K562 (cell line): ENCODE measurements around the gene CCT3. TPM values are rescaled to one million over a fixed set of nuclear protein-coding genes. Genes with fewer than 3 reads are reported as not detected.
A peak's percentile ranks its signal among the peaks of the same experiment; 100 is the strongest.

ENCODE experiments used
- ATAC-seq: fragments of 200-7000 bp; cut with Tn5 transposase; 3 replicates; pipeline ENCODE4 v1.9.1; 2020; ENCODE audit warnings: moderate library complexity
- BruUV-seq: library from RNA; stranded (reverse); fragments of 400-500 nt; replicated peaks from 2 replicates; lab custom pipeline; 2021; lab: Mats Ljungman, UMichigan
- CTCF ChIA-PET: fragments of 300-600 bp; formaldehyde crosslinking; extraction: SDS; loops from one replicate; lab custom pipeline; 2021; ENCODE audit warnings: low intra/inter-chr PET ratio; lab: Yijun Ruan, JAX
- POLR2A ChIA-PET: fragments of 300-600, 350-650 bp; sonication (Branson Sonifier 250); formaldehyde crosslinking; extraction: SDS; loops from one replicate; lab custom pipeline; 2021; ENCODE audit warnings: antibody characterized with exemption, inconsistent platforms; lab: Yijun Ruan, JAX
- DNase-seq, 4 experiments: peaks; one replicate each; pipeline versions ENCODE4 v3.0.0 to v3.0.0-alpha.2; 2011 to 2018; ENCODE audit warnings: low spot score in 3 of 4, mixed read lengths in 3 of 4; ENCODE audit errors: extremely low read depth in 1 of 4
- FAIRE-seq: peaks from 2 replicates; lab custom pipeline; 2011; peaks lifted over from hg19 to GRCh38; lab: Jason Lieb, UNC
- H2AFZ ChIP-seq: 2 replicates; pipeline ENCODE4 v1.6.0; 2011; ENCODE audit warnings: low read depth, low read length, control low read depth, inconsistent platforms
- H3K27ac ChIP-seq: fragments of 200-600 bp; 3 replicates; pipeline ENCODE4 v1.8.0; 2011; ENCODE audit warnings: low read depth, mild to moderate bottlenecking, control low read depth, inconsistent platforms, low read length, moderate library complexity, mixed read lengths; ENCODE audit errors: extremely low read depth
- H3K27me3 ChIP-seq, 2 experiments: fragments of 300-600 bp in 1 of 2; 2 replicates in 1 of 2; 3 replicates in 1 of 2; pipeline versions ENCODE4 v1.6.0 to v1.8.0; 2011; ENCODE audit warnings: inconsistent platforms in 2 of 2, low read length in 2 of 2, mild to moderate bottlenecking in 1 of 2, mixed read lengths in 1 of 2, moderate library complexity in 1 of 2; ENCODE audit not compliant: control insufficient read depth in 2 of 2, insufficient read depth in 2 of 2
- H3K36me3 ChIP-seq: fragments of 300-600 bp; 3 replicates; pipeline ENCODE4 v1.8.0; 2011; ENCODE audit warnings: mild to moderate bottlenecking, low read length, inconsistent platforms; ENCODE audit not compliant: control insufficient read depth, insufficient read depth
- H3K4me1 ChIP-seq, 2 experiments: fragments of 200-600 bp in 1 of 2; replicated peaks in 1 of 2; 2 replicates in 1 of 2; 3 replicates in 1 of 2; pipeline versions ENCODE4 v1.5.1 to v1.8.0; 2011; ENCODE audit warnings: inconsistent platforms in 2 of 2, low read length in 2 of 2, mild to moderate bottlenecking in 1 of 2, mixed read lengths in 1 of 2, moderate library complexity in 1 of 2; ENCODE audit not compliant: control insufficient read depth in 2 of 2, insufficient read depth in 2 of 2
- H3K4me2 ChIP-seq: 2 replicates; pipeline ENCODE4 v1.6.1; 2011; ENCODE audit warnings: low read length, control low read depth, inconsistent platforms, mixed read lengths; ENCODE audit not compliant: insufficient read depth
- H3K4me3 ChIP-seq: fragments of 200-600 bp; sonication (generic), shearing (Covaris generic); 2 replicates; pipeline ENCODE4 v1.5.1; 2016; ENCODE audit warnings: control low read depth, inconsistent platforms
- H3K79me2 ChIP-seq: fragments of 200-600 bp; 3 replicates; pipeline ENCODE4 v1.8.0; 2011; ENCODE audit warnings: low read length, inconsistent platforms; ENCODE audit not compliant: control insufficient read depth, insufficient read depth
- H3K9ac ChIP-seq, 2 experiments: 2 replicates each; pipeline versions ENCODE4 v1.6.0 to v1.6.1; 2011; ENCODE audit warnings: low read depth in 2 of 2, low read length in 2 of 2, control low read depth in 1 of 2, inconsistent platforms in 1 of 2, mild to moderate bottlenecking in 1 of 2, mixed read lengths in 1 of 2; ENCODE audit not compliant: insufficient read depth in 1 of 2
- H3K9me1 ChIP-seq: one replicate; pipeline ENCODE4 v1.6.0; 2011; ENCODE audit warnings: inconsistent platforms, mild to moderate bottlenecking, low read length, moderate library complexity; ENCODE audit not compliant: control insufficient read depth, insufficient read depth
- H3K9me3 ChIP-seq: replicated peaks from 2 replicates; pipeline ENCODE4 v1.5.1; 2011; ENCODE audit warnings: low read depth, low read length, inconsistent platforms; ENCODE audit not compliant: control insufficient read depth, insufficient read depth
- H4K20me1 ChIP-seq: replicated peaks from 2 replicates; pipeline ENCODE4 v1.6.1; 2011; ENCODE audit warnings: low read length, inconsistent platforms, mixed read lengths; ENCODE audit not compliant: control insufficient read depth, insufficient read depth
- CTCF ChIP-seq, 3 experiments: IDR thresholded peaks in 2 of 3; conservative IDR thresholded peaks in 1 of 3; 2 replicates each; pipeline ENCODE4 v1.5.1; 2011 to 2012; ENCODE audit warnings: low read length in 3 of 3, mild to moderate bottlenecking in 3 of 3, control low read depth in 2 of 3, improper control_type of control experiment in 1 of 3, inconsistent platforms in 1 of 3, low read depth in 1 of 3, mixed read lengths in 1 of 3, moderate library complexity in 1 of 3; ENCODE audit not compliant: insufficient read depth in 2 of 3
- NRF1 ChIP-seq, 2 experiments: fragments of 450-650 bp; IDR thresholded peaks in 1 of 2; conservative IDR thresholded peaks in 1 of 2; 2 replicates each; pipeline ENCODE4 v1.6.1; 2014; ENCODE audit warnings: mild to moderate bottlenecking in 2 of 2
- PHF21A ChIP-seq: fragments of 450-650 bp; IDR thresholded peaks from 2 replicates; pipeline ENCODE4 v1.6.1; 2017; ENCODE audit warnings: low read depth, borderline replicate concordance
- RAD21 ChIP-seq, 2 experiments: fragments of 250-450 bp in 1 of 2; fragments of 450-650 bp in 1 of 2; sonication (Bioruptor Pico) in 1 of 2; formaldehyde crosslinking in 1 of 2; IDR thresholded peaks in 1 of 2; conservative IDR thresholded peaks in 1 of 2; 2 replicates each; pipeline versions ENCODE4 v1.4.0 to v1.8.0; 2020 to 2022; ENCODE audit warnings: mild to moderate bottlenecking in 2 of 2, moderate library complexity in 1 of 2
- REST ChIP-seq, 2 experiments: fragments of 450-650 bp; formaldehyde crosslinking in 1 of 2; IDR thresholded peaks; 2 replicates each; pipeline versions ENCODE4 v1.4.0 to v1.6.1; 2014 to 2020; ENCODE audit warnings: mild to moderate bottlenecking in 2 of 2, borderline replicate concordance in 1 of 2, low read depth in 1 of 2
- SRSF7 ChIP-seq: fragments of 200-400 bp; formaldehyde crosslinking; optimal IDR thresholded peaks from 2 replicates; pipeline ENCODE3; 2017; ENCODE audit warnings: mild to moderate bottlenecking, low read depth, low read length
- WGBS: fragments of 100-300 bp; shearing (Covaris generic); methylation state at CpG from one replicate; pipeline ENCODE4 v1.1.6; 2016; ENCODE audit warnings: low coverage, mixed read lengths; ENCODE audit not compliant: insufficient coverage; ENCODE audit errors: missing lambda C conversion rate; 5-methylcytosine and 5-hydroxymethylcytosine counted together
- in situ Hi-C: fragments of 300-500 bp; cut with MboI; formaldehyde crosslinking; loops from 4 replicates; pipeline ENCODE4 v1.15.0; 2018; ENCODE audit warnings: inconsistent platforms, mixed read lengths
- intact Hi-C: fragments of 100-400 bp; cut with micrococcal nuclease; formaldehyde crosslinking; loops from 2 replicates; pipeline ENCODE4 v1.14.2; 2022
- polyA plus RNA-seq, 8 experiments: library from polyadenylated mRNA; depleted of rRNA in 4 of 8; stranded (reverse) in 5 of 8; unstranded in 3 of 8; fragments of >200 nt; fragmentation: Nextera tagmentation in 2 of 8; fragmentation: Illumina TruSeq in 1 of 8; extraction: Ambion mirVana in 2 of 8; extraction: Trizol in 1 of 8; gene quantifications; 2 replicates each; pipeline versions ENCODE4 v1.2.1 to v1.2.3, GENCODE V29; 2011 to 2014; ENCODE audit warnings: inconsistent platforms in 1 of 8, missing spikeins in 1 of 8
- total RNA-seq, 7 experiments: library from RNA; depleted of rRNA in 6 of 7; stranded (reverse); fragments of >200 nt in 6 of 7; fragmentation: Illumina TruSeq in 2 of 7; extraction: Trizol in 2 of 7; gene quantifications; 2 replicates each; pipeline versions ENCODE4 v1.2.1 to v1.2.3, GENCODE V29; 2011 to 2021; ENCODE audit warnings: low replicate concordance in 1 of 7

CCT3 gene
- total and polyA plus RNA-seq, 9 of the 15 experiments (the other 6 are each of a cell fraction or from before 2014, with no cell fraction given), result 475 to 1,167 (median 610) TPM

GRCh38 chr1:156320560-156320959, 17.5 kb downstream of the CCT3 start (continued):
- TF ChIP-seq SRSF7 (no peak), PHF21A (no peak)

- no peaks in the 10 kb centered on the region; the same call in 2 of the 3 replicates for H3K79me2 ChIP-seq
- no peak overlapping the region for H3K4me3 ChIP-seq
- DNase-seq (no peak), FAIRE-seq (no peak), ATAC-seq (no peak)
- WGBS, result 85% methylated on average over 1 of the region's 1 CpG
- no peaks in the 10 kb centered on the region for H3K27me3 ChIP-seq
- no peak overlapping the region for H3K27ac ChIP-seq
- H3K36me3 ChIP-seq, result peaks cover 91% of the 10 kb centered on the region
- in situ Hi-C loops, result no loop called here
- no peaks in the 10 kb centered on the region for H3K9me3 ChIP-seq
- ChIA-PET CTCF (interaction anchor here (0.6 to 1.8 kb wide), 5 partner anchors 18 to 229 kb away, joined by 5 to 8 read pairs (median 6); no protein-coding TSS in a partner anchor), POLR2A (interaction anchor here (0.6 to 1.4 kb wide), 6 partner anchors 12 to 190 kb away, joined by 3 to 4 read pairs (median 3); partner anchors contain the start of gene PMF1)
- H3K9ac ChIP-seq, result no peak overlapping the region
- H3K4me1 ChIP-seq, result no peaks in the 10 kb centered on the region
- no TSS peak for BruUV-seq
- TF ChIP-seq CTCF (IDR thresholded peaks at IDR 0.05 in 2 of 3, conservative IDR thresholded peaks at IDR 0.05 in 1 of 3; ENCODE audit: insufficient read depth in 2 of 3, low read depth in 1 of 3, low read length in 3 of 3), result peak; percentile 25 to 55 (median 54); a peak in 4 of 6 replicates
- TF ChIP-seq RAD21 (CRISPR knock-in tag; conservative IDR thresholded peaks at IDR 0.05 in 1 of 2, IDR thresholded peaks at IDR 0.05 in 1 of 2), result peak; percentile 30 to 45; a peak in 3 of 4 replicates
- peak; percentile 20; the same call in 1 of the 2 replicates for TF ChIP-seq REST (IDR thresholded peaks at IDR 0.05; ENCODE audit: borderline replicate concordance)
- no peak for TF ChIP-seq REST (CRISPR knock-in tag; IDR thresholded peaks at IDR 0.05; ENCODE audit: low read depth)
- TF ChIP-seq NRF1 (conservative IDR thresholded peaks at IDR 0.05 in 1 of 2, IDR thresholded peaks at IDR 0.05 in 1 of 2), result no peak
- no peaks in the 10 kb centered on the region for H3K9me1 ChIP-seq
- no peak overlapping the region for H2AFZ ChIP-seq
- no peak overlapping the region for H3K4me2 ChIP-seq
- intact Hi-C loops, result no loop called here
- no peaks in the 10 kb centered on the region for H4K20me1 ChIP-seq
These were observed 18.4 kb downstream of the CCT3 start for GRCh38 chr1:156319664-156320063.
